HG02588 (cell line): ENCODE measurements around the gene ZNF169.
"Not testable (repeated sequence)": the region's sequence is repeated elsewhere in the genome, so short reads cannot be mapped to it uniquely, and the experiment has no call there.

ENCODE experiments used
- ATAC-seq: cut with Tn5 transposase; IDR thresholded peaks from one replicate; pipeline ENCODE4 v1.9.1; 2021; ENCODE audit warnings: mild to moderate bottlenecking, moderate library complexity; ENCODE audit not compliant: unreplicated experiment

ZNF169 gene

GRCh38 chr9:94341703-94342102, 82.6 kb downstream of the ZNF169 start:
- ATAC-seq, result not testable (repeated sequence)

- ATAC-seq, result not testable (repeated sequence)
Measured at GRCh38 chr9:94347451-94347850, 88.4 kb downstream of the ZNF169 start.

GRCh38 chr9:94348754-94349153, 89.7 kb downstream of the ZNF169 start:
- ATAC-seq, result not testable (repeated sequence)
